ENCODE results near the gene MMEL1.

The MMEL1 gene

DNA sequence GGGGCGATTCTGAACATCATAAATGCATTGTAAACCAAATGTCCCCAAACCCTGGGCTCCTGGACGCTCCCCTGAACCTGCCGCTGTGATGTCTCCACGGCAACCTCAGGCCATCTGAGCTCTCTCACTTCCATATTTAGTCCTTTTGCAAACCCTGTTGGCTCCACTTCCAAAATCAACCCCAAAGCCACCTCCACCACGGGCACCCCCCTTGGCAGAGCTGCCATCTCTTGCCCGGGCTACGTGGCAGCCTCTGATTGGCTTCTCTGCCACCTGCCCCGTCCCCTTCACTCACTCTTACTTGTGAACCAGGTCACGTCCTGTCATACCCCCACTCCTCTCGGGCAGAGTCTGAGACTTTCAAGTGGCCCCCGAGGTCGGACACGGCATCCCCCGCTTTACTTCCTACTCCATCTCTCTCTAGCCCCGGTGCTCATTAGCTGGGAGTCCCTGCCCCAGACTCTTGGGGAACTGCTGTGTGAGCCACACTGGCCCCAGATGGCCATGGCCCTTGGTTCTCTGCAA is 30.4 kb downstream of the MMEL1 start:
- H3K4me3 ChIP-seq (ENCODE audit: control insufficient read depth, low read depth, low read length), result no peak overlapping the region
- TF ChIP-seq, protein P1, sequence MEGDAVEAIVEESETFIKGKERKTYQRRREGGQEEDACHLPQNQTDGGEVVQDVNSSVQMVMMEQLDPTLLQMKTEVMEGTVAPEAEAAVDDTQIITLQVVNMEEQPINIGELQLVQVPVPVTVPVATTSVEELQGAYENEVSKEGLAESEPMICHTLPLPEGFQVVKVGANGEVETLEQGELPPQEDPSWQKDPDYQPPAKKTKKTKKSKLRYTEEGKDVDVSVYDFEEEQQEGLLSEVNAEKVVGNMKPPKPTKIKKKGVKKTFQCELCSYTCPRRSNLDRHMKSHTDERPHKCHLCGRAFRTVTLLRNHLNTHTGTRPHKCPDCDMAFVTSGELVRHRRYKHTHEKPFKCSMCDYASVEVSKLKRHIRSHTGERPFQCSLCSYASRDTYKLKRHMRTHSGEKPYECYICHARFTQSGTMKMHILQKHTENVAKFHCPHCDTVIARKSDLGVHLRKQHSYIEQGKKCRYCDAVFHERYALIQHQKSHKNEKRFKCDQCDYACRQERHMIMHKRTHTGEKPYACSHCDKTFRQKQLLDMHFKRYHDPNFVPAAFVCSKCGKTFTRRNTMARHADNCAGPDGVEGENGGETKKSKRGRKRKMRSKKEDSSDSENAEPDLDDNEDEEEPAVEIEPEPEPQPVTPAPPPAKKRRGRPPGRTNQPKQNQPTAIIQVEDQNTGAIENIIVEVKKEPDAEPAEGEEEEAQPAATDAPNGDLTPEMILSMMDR (conservative IDR thresholded peaks at IDR 0.05; ENCODE audit: control insufficient read depth, insufficient read depth, low read depth, low read length), result no peak
- DNase-seq (ENCODE audit: low read depth), result no peak

DNA sequence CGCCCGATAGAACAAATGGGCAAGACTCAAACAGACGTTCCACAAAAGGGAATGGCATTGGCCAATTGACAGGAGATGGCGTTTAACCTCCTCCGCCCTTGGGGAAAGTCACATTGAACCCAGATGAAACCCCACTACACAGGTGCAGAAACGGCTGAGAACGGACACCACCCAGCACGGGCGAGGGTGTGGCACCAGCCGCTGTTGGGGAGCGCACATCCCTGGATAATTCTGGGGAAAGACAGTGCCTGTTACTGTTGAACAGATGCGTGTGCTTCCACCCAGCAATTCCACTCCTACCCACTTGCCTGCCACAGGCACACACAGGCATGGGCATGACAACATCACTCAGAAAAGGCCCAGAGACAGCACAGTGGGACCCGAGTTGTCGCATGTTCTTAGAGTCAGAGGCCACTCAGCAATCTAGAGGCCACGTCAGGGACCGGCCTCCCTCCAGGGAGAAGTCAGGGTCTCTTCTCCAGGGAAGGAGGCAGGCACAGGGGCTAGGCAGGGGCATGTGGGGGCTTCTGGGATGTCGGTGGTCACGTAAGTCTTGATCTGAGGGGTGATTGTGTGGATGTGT is 31.0 kb downstream of the MMEL1 start:
- no peak overlapping the region for H3K4me3 ChIP-seq (ENCODE audit: control insufficient read depth, low read depth, low read length)
- DNase-seq (ENCODE audit: low read depth), result no peak
- TF ChIP-seq, protein P1 (conservative IDR thresholded peaks at IDR 0.05; ENCODE audit: control insufficient read depth, insufficient read depth, low read depth, low read length), result no peak

DNA sequence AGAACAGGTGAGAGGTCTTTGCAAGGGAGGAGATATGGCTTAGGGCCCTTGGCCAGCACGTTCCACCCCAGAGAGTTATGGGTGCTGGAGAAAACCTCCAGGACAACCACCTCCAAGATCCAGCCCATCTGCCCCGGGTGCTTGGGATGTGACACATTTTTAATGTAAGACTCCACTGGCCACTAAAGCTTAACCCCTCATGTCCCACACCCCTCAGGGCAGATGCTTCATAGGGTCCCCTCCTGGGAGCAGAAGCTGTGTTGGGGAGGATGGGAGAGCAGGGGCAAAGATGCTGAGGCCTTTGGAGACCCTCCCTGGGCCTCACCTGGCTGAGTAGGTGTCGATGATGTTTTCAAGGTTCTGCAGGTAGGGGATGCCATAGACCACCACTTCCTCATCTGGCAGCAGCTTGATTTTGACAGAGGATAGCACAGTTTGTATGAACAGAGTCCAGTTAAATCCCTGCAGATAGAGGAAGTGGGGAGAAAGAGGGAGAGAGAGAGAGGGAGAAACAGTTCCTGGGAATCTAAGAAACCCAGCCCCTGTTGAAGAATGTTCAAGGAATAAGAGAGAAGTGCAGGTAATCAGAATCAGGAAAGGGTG is 34.4 kb downstream of the MMEL1 start:
- no peak overlapping the region for H3K4me3 ChIP-seq (ENCODE audit: control insufficient read depth, low read depth, low read length)
- no peak for DNase-seq (ENCODE audit: low read depth)
- TF ChIP-seq, protein P1 (conservative IDR thresholded peaks at IDR 0.05; ENCODE audit: control insufficient read depth, insufficient read depth, low read depth, low read length), result no peak

DNA sequence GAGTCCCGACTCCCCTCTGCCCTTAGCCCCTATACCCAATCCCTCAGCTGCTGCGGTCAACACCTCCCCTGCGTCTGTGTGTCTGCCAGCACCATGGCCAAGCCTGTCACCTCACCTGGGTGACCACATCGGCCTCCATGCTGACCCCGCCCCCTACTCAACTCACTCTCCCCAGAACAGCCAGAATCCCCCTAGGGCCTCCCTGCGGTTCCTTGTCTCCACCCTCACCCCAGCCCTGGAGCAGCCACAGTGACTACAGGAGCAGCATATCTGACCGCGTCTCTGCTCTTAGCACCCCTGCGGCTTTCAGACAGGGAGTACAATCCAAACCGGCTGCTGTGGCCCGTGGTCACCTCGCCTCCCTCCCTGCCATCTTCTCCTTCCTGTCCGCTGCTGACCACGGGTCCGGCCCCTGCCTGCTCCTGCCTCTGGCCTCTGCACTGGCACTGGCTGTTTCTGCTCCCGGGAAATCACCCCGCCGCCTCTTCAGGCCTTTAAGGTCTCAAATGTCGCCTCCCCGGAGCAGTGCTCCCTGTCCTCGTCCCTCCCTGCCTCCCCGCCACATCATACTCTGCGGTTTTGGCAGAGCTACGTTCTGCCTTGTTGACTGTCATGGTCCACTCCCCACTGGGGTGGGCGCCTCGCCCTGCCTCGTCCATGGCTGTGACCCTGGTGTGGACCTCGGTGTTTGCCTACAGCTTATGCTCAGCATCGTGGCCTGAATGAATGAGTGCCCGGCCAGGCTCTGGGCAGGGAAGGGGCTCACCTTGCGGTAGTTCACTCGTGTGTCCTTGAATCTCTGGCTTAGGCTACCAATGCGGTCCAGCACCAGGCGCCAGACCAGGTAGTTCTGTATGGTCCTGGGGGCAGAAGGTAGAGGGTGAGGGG is 35.1 kb downstream of the MMEL1 start:
- H3K4me3 ChIP-seq (ENCODE audit: control insufficient read depth, low read depth, low read length), result no peak overlapping the region
- no peak for DNase-seq (ENCODE audit: low read depth)
- TF ChIP-seq, protein P1 (conservative IDR thresholded peaks at IDR 0.05; ENCODE audit: control insufficient read depth, insufficient read depth, low read depth, low read length), result no peak

DNA sequence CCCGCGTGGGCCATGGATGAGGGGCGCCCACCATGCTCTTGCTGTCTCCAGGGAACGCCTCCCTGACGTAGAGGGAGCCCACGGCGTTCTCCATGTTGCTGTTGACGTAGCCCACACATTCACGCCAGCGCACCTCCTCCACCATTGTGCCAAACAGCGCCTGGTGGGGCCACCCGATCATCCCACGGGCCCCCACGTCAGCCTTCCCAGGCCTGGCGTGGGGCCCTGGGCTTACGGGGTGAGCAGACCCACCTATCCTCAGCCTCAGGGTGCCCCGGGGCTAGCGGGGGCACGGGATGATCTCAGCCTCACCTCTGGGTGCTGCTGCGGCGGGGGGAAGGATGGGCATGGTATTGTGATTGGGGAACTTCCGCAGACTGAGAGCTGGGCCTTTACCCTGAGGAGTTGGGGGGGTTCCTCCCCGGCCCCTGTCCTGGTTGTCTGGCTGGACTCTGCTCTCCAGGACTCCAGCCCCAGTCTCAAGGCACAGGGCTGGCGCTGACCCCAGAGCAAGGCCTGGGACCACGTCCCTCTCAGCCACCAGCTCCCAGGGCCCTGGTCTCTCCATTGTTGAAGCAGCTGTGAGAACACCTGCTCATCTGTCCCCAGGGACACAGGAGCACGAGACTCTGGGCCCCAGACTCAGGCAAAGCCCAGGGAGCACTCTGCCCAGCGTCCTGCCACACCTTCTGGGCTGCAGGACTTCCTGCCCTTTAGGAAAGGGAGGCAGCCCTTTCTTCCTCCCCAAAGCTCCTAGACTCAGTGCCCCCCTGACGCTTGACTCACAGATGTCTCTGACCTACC is 36.1 kb downstream of the MMEL1 start:
- H3K4me3 ChIP-seq (ENCODE audit: control insufficient read depth, low read depth, low read length), result no peak overlapping the region
- DNase-seq (ENCODE audit: low read depth), result no peak
- TF ChIP-seq, protein P1 (conservative IDR thresholded peaks at IDR 0.05; ENCODE audit: control insufficient read depth, insufficient read depth, low read depth, low read length), result no peak
